K562 (cell line): ENCODE results near the gene LIMK1. TPM values are rescaled to one million over a fixed set of nuclear protein-coding genes. Genes with fewer than 3 reads are reported as not detected.

ENCODE experiments used
- BDP1 ChIP-seq: IDR thresholded peaks from 3 replicates; pipeline ENCODE4 v1.6.1; 2011; ENCODE audit not compliant: insufficient read length, insufficient read depth
- CEBPG ChIP-seq, 3 experiments: fragments of 200-800 bp in 1 of 3; sonication (Bioruptor generic) in 1 of 3; sonication (generic) in 1 of 3; formaldehyde crosslinking in 1 of 3; IDR thresholded peaks in 2 of 3; conservative IDR thresholded peaks in 1 of 3; 2 replicates each; pipeline versions ENCODE4 v1.6.1 to v1.8.0; 2016 to 2022; ENCODE audit warnings: missing compliant biosample characterization in 2 of 3, missing genetic modification characterization in 2 of 3, mild to moderate bottlenecking in 1 of 3, missing genetic modification reagents in 1 of 3
- CREB1 ChIP-seq, 2 experiments: sonication (generic) in 1 of 2; formaldehyde crosslinking in 1 of 2; IDR thresholded peaks; 2 replicates each; pipeline versions ENCODE4 v1.6.1 to v1.8.0; 2012 to 2022; ENCODE audit warnings: inconsistent platforms in 1 of 2, mild to moderate bottlenecking in 1 of 2, missing genetic modification reagents in 1 of 2, moderate library complexity in 1 of 2
- CXXC5 ChIP-seq: fragments of 250-450 bp; sonication (Bioruptor Pico); IDR thresholded peaks from 2 replicates; pipeline ENCODE4 v1.8.0; 2022; ENCODE audit warnings: inconsistent platforms, mild to moderate bottlenecking, moderate library complexity
- ELF1 ChIP-seq: fragments of 200-800 bp; sonication (Bioruptor generic); IDR thresholded peaks from 2 replicates; pipeline ENCODE4 v1.6.1; 2016; ENCODE audit warnings: missing genetic modification characterization, missing compliant biosample characterization
- FOXM1 ChIP-seq, 2 experiments: fragments of 450-650 bp in 1 of 2; sonication (generic) in 1 of 2; formaldehyde crosslinking in 1 of 2; IDR thresholded peaks; 2 replicates each; pipeline versions ENCODE4 v1.6.1 to v1.9.0; 2017 to 2022; ENCODE audit warnings: low read depth in 2 of 2, mild to moderate bottlenecking in 2 of 2, missing genetic modification reagents in 1 of 2, moderate library complexity in 1 of 2
- JUN ChIP-seq, 2 experiments: sonication (generic) in 1 of 2; formaldehyde crosslinking in 1 of 2; IDR thresholded peaks; 2 replicates each; pipeline versions ENCODE4 v1.6.1 to v1.8.0; 2012 to 2022; ENCODE audit warnings: borderline replicate concordance in 2 of 2, mild to moderate bottlenecking in 2 of 2, improper control_type of control experiment in 1 of 2, low read depth in 1 of 2, low read length in 1 of 2, missing genetic modification reagents in 1 of 2
- NCOA6 ChIP-seq: fragments of 450-650 bp; IDR thresholded peaks from 2 replicates; pipeline ENCODE4 v1.6.1; 2017; ENCODE audit warnings: mild to moderate bottlenecking
- NR4A1 ChIP-seq, 2 experiments: fragments of 250-450 bp in 1 of 2; fragments of 450-650 bp in 1 of 2; sonication (Bioruptor Pico) in 1 of 2; IDR thresholded peaks; 2 replicates each; pipeline versions ENCODE4 v1.4.0 to v1.6.1; 2016 to 2020; ENCODE audit warnings: mild to moderate bottlenecking in 2 of 2, missing compliant biosample characterization in 1 of 2, missing genetic modification characterization in 1 of 2, moderate library complexity in 1 of 2
- SIN3A ChIP-seq, 2 experiments: fragments of 150-350 bp in 1 of 2; IDR thresholded peaks; 2 replicates each; pipeline ENCODE4 v1.6.1; 2011 to 2016; ENCODE audit warnings: borderline replicate concordance in 2 of 2, low read depth in 2 of 2, low read length in 2 of 2, mild to moderate bottlenecking in 2 of 2, moderate library complexity in 2 of 2; ENCODE audit not compliant: control insufficient read depth in 1 of 2
- ZNF197 ChIP-seq: fragments of 200-800 bp; sonication (Bioruptor generic); IDR thresholded peaks from 2 replicates; pipeline ENCODE4 v1.6.1; 2016; ENCODE audit warnings: low read depth, missing genetic modification characterization, missing compliant biosample characterization
- polyA plus RNA-seq, 8 experiments: library from polyadenylated mRNA; depleted of rRNA in 4 of 8; stranded (reverse) in 5 of 8; unstranded in 3 of 8; fragments of >200 nt; fragmentation: Nextera tagmentation in 2 of 8; fragmentation: Illumina TruSeq in 1 of 8; extraction: Ambion mirVana in 2 of 8; extraction: Trizol in 1 of 8; gene quantifications; 2 replicates each; pipeline versions ENCODE4 v1.2.1 to v1.2.3, GENCODE V29; 2011 to 2014; ENCODE audit warnings: inconsistent platforms in 1 of 8, missing spikeins in 1 of 8
- total RNA-seq, 7 experiments: library from RNA; depleted of rRNA in 6 of 7; stranded (reverse); fragments of >200 nt in 6 of 7; fragmentation: Illumina TruSeq in 2 of 7; extraction: Trizol in 2 of 7; gene quantifications; 2 replicates each; pipeline versions ENCODE4 v1.2.1 to v1.2.3, GENCODE V29; 2011 to 2021; ENCODE audit warnings: low replicate concordance in 1 of 7
- TF ChIP-seq, protein P1 (sequence below), 2 experiments: fragments of 450-650 bp in 1 of 2; sonication (generic) in 1 of 2; formaldehyde crosslinking in 1 of 2; IDR thresholded peaks in 1 of 2; conservative IDR thresholded peaks in 1 of 2; 2 replicates each; pipeline versions ENCODE4 v1.6.1 to v1.8.1; 2016 to 2023; ENCODE audit warnings: mild to moderate bottlenecking in 2 of 2, moderate library complexity in 2 of 2, inconsistent platforms in 1 of 2, missing genetic modification reagents in 1 of 2

Gene LIMK1
- total and polyA plus RNA-seq, 9 of the 15 experiments (the other 6 are each of a cell fraction or from before 2014, with no cell fraction given), result 0.14 to 30.0 (median 15.9) TPM

DNA sequence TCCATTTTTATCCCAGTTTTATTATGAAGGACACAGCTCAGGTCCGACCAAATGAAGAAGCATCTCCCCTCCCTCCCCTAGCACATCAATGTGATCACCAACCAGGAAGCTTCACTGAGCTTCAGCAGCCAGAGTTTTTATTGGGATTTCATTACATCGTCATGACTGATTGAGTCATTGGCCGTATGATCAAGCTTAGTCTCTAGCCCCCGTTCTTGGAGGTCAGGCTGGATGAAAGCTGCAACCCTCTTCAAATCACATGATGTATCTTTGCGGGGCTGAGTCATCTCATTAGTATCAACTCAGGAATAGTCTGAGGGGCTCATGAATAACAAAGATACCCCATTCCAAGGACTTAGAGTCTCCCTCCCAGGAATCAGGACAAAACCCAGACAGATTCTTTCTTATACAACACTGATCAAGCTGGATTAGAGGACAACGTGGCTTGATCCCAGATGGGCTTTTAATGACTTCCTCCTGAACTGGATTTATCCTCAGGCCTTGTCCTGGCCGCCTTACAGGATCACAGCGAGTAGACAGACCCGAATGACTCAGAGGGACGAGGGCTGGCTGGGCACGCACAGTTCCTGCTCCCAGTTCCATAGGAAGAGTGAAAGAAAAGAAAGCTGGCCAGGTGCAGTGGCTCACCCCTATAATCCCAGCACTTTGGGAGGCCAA lies 14.5 kb downstream of the LIMK1 start (continued):
- TF ChIP-seq, protein P1, sequence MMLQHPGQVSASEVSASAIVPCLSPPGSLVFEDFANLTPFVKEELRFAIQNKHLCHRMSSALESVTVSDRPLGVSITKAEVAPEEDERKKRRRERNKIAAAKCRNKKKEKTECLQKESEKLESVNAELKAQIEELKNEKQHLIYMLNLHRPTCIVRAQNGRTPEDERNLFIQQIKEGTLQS (IDR thresholded peaks at IDR 0.05), result peak; percentile 72
- TF ChIP-seq, protein P1 (CRISPR knock-in tag; conservative IDR thresholded peaks at IDR 0.05), result no peak
- TF ChIP-seq NCOA6 (no peak), CREB1 (IDR thresholded peaks at IDR 0.05) (no peak), CREB1 (CRISPR knock-in tag; IDR thresholded peaks at IDR 0.05) (no peak), BDP1 (no peak), CXXC5 (CRISPR knock-in tag) (no peak), JUN (IDR thresholded peaks at IDR 0.05; ENCODE audit: borderline replicate concordance, low read depth, low read length) (peak; percentile 8; the same call in 1 of the 2 replicates), JUN (CRISPR knock-in tag; IDR thresholded peaks at IDR 0.05; ENCODE audit: borderline replicate concordance) (no peak), SIN3A (IDR thresholded peaks at IDR 0.05; ENCODE audit: borderline replicate concordance in 2 of 2, control insufficient read depth in 1 of 2, low read depth in 2 of 2, low read length in 2 of 2) (no peak), ELF1 (tag) (no peak), NR4A1 (CRISPR knock-in tag; IDR thresholded peaks at IDR 0.05) (no peak), NR4A1 (tag; IDR thresholded peaks at IDR 0.05) (no peak), ZNF197 (CRISPR knock-in tag) (no peak), FOXM1 (IDR thresholded peaks at IDR 0.05; ENCODE audit: low read depth) (no peak), FOXM1 (CRISPR knock-in tag; IDR thresholded peaks at IDR 0.05; ENCODE audit: low read depth) (no peak), CEBPG (CRISPR knock-in tag; IDR thresholded peaks at IDR 0.05) (no peak), CEBPG (tag; conservative IDR thresholded peaks at IDR 0.05 in 1 of 2, IDR thresholded peaks at IDR 0.05 in 1 of 2) (0 out of 4 replicates have a peak, but pooled peaks of 1 of the 2 experiments have one; percentile 22)
